ENCODE results near the gene NACC2.

The NACC2 gene

DNA sequence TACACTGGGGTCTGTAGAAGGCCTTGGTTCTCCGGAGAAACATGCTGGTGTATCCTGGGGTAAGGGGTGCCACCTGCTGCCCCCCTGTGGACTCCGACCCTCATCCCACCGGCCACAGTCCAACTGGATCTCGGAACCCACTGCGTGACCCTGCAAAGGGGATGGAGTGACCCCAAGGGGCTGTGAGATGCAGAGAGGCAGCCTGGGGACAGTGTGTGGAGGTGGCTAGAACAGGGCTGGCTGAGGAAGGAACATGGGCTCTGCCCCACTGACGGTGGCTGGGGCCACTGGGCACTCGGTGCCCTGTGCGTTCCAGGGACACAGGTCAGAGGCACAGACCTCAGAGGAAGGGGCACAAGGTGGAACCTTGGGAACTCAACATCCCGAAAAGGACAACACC lies 2.3 kb downstream of the NACC2 start:
- DNase-seq (ENCODE audit: low read depth in 2 of 2): no peak

- no peak for DNase-seq (ENCODE audit: low read depth in 2 of 2)
These were observed 2.8 kb downstream of the NACC2 start for GRCh38 chr9:136092353-136092650.

DNA sequence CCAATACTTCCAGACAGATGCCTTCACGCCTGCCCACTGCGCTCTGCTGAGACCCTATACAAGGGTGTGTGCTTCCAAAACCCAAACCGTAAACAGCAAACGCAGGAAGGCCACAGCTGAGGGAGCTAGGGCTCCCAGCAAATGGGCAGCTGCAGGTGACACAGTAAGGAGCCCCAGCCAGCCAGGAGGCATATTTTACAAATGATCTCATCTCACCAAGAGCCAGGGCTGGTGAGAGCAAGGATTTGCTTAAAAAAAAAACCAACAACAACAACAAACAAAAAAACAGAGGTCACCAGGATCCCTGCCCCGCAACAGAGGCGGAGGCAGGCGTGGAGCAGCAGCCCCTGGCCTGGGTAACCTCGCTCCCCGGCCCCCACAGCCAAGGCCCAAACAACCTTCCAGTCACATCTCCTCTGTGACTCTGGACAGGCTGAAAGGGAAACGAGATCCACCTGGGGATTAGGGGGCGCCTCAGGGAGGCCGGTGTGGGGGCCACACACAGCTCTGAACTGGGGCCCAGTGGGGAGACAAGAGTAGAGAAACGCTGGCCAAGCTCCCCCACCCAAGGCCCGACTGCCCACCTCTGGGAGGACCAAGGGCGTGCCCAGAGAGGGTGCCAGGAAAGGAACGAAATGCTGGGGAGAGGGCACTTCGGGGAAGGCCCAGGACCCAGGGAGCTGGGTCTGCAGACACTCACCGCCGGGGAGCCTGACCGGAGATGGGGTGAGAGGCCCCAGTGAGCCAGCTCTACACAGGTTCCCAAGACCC lies 3.3 kb downstream of the NACC2 start:
- DNase-seq (ENCODE audit: low read depth in 2 of 2): no peak

DNA sequence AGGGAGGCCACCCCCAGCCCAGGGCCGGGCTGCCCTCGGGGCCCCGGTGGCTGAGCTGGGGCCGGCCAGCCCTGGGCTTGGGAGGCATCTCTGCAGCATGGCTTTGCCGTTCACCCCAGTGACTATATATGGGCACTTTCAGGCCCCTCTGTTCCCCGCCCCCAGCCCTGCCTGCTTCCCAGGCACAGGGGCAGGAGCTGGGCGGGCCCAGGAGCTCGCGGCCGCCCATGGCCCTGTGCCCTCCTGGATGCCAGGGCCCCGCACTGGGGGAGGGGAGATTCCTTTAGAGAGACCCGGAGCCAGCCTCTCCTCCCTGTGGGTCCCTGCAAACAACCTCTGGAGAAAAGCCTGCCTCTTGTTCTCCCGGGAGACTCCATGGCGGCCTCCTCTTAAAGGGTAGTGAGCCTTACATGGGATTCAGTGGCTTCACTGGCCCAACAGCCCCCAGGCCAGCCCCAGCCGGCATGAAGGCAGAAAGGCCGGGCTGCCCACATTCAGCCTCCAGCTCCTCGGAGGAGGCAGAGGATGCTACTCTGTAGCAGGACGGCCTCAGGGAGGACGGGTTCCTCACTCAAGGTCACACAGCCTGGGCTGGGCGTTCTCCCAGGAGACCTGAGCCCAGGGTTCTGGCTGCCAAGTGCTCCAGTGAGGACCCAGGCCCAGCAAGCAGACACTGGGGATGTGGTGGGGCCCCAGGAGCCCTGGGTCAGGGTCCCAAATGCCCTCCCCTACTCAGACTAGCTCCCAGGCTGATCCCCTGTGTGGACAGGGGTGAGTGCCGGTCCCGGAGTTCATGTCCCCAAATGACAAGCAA lies 4.1 kb downstream of the NACC2 start:
- no peak for DNase-seq (ENCODE audit: low read depth in 2 of 2)

DNA sequence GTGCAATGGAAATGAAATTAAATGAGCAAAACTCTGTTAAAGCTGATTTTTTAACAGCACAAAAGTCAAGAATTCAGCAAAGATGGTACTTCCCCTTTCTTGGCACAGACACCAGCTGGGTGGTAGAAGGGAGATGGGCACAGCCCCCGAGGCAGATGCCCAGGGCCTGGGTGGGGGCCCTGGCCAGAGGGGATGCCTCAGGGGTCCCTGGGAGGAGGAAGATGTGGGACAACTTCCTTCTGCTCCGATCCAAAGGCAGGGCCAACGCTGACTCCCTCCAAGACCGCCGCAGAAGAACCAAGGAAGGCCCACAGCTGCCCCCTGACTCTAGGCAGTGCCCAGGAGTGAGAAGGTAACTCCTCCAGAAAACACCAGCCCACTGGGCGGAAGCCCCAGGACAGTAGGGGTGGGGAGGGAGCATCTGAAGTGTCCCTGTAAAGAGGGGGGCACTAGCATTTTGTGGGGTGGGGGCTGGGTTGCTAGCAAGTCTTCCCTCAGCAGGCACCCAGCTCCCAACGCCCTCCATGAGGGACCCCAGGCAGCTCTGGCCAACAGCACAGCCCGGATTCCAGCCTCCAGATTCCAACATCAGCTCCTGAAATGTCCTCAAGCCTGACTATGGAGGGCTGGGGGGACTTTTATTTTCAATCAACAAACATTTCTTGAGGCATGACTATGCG lies 4.9 kb downstream of the NACC2 start:
- DNase-seq (ENCODE audit: low read depth in 2 of 2): no peak

- no peak for DNase-seq (ENCODE audit: low read depth in 2 of 2)
These were observed 5.4 kb downstream of the NACC2 start for GRCh38 chr9:136089697-136090045.

DNA sequence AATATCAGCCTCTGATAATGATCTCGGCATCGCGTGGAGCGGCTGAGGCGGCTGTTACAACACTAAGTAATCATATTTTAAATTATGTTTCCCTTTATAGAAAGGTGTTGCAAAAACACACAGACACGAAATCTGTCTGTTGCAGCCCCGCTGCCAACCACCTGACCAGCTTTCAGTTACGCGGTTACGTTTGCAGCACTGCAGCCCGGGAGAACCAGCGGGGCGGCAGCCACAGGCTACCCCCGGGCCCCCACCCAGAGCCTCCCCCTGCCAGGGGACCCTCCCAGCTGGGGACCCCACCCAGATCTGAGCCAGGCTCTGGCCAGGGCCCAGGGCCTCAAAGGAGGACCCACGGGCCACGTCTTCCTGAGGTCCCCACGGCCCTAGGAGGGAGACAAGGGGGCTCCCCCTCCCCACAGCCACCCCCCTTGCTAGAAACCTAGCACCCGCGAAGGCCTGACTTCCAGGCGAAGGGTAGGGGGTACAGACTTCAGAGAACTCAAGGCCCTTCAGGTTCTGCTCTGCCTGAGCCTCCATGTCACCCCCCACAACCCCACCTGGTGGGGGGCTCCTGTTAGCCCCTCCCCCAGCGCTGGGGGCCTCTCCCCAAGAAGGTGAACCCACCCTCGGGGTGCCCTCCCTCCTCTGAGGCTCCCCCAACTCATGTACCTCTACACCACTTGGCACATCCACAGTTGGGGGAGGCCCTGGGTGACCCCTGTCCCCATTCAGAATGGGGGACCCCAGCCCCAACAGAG lies 6.0 kb downstream of the NACC2 start:
- no peak for DNase-seq (ENCODE audit: low read depth in 2 of 2)

GRCh38 chr9:136088481-136088938 lies 6.6 kb downstream of the NACC2 start:
- no peak for DNase-seq (ENCODE audit: low read depth in 2 of 2)

DNA sequence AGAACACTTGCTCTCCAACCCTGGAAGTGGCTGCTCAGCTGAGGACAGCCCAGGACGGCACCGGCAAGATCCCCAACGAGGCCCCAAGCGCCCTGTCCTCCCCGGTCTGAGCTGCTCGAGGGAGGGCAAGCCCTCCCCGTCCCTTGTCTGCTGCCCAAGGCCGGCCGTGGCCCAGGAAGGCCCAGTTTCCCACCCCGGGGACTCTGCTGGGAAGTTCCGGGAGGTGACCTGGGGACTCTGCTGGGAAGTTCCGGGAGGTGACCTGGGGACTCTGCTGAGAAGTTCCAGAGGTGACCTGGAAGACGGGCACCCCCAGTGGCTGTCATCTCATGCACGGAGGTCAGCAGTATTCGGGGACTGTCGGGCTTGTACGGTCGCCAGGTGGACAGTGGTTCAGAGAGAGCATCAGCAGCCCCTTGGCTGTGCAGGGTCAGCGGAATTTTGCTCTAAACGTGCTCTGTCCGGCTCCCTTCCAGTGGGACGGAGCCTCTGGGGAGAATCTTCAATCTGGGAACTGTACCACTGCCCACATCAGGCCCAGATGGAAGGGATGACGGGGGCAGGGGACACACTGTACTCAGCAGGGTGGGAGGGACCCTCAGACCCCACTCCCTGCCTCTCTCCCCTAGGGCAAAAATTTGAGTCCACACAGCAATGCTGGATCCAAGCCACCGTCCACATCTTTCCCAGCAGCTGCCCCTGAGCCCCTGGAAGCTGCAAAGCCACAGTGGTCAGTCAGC lies 7.2 kb downstream of the NACC2 start:
- DNase-seq (ENCODE audit: low read depth in 2 of 2): no peak

DNA sequence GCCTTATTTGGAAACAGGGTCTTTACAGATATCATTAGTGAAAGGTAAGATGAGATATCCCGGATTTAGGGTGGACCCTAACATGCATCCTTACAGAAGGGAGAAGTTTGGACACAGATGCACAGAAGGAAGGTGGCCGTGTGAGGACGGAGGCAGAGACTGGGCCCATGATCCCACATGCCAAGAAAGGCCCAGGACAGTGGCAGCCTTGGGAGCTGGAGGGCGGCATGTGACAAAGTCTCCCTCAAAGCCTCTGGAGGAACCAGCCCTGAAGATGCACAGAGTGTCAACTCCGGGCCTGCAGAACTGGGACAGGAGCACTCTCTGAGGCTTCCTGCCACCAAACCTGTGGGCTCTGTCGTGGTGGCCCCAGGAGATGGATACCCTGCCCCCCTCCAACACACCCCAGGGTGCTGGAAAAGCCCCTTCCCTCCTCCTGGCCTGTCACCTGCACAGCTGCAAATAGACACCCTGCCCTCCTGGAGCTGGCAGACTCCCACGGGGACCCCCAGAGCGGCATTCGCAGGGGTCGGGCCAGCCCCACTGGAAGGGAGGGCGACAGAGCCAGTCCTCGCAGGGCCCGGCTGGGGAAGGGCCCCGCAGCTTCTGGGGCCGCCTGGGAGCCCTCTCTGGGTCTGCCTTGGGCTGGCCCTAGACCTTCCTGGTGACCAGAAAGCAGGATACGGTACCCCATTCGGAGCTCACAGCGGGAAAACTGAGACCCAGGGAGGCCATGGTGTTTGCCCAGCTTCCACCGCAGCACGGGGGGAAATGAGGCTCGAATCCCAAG lies 7.9 kb downstream of the NACC2 start:
- no peak for DNase-seq (ENCODE audit: low read depth in 2 of 2)

DNA sequence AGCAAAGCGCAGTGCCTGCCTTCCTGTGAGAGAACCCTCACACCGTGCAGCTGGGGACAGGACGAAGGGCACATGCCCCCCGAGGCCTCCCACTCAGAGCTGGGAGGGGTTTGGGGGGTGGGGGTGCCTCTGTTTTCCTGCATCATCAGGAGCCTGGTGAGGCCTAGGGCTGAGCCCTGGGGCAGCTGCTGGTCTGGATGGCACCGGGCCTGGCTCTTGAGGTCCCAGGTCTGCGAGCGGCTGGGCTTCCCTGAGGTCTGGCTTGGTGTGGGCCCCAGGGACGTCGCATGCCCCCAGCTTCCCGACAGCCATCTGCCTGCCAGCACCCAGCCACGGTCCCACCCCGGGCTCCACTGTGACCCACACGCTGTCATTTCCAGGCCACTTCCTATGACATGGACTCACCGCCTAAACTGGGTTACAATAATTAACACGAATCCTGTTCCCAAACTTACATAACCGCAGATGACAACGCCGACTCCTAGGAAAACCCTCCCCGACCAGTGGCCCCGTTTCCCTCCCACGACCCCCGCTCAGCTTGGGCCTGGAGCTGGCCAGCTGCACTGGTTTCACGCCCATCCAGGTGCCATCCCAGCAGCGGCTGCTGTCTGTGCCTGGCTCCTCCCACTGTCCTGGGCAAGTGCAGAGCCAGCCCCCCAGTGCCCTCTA lies 8.7 kb downstream of the NACC2 start:
- no peak for DNase-seq (ENCODE audit: low read depth in 2 of 2)

DNA sequence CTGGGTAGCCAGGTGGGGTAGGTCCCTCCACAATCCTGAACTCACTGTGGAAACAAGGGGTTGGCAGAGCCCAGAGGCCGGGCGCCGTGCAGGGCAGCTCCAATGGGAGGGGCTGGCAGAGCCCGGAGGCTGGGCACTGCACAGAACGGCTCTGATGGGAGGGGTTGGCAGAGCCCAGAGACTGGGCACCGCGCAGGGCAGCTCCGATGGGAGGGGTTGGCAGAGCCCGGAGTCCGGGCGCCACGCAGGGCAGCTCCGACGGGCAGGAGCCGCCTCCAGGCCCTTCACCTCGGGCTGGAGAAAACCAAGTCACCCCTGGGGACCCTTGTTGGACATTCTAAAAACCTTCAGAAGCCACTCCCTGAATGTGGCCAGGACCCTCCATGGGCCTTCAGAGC lies 9.3 kb downstream of the NACC2 start:
- DNase-seq (ENCODE audit: low read depth in 2 of 2): no peak

DNA sequence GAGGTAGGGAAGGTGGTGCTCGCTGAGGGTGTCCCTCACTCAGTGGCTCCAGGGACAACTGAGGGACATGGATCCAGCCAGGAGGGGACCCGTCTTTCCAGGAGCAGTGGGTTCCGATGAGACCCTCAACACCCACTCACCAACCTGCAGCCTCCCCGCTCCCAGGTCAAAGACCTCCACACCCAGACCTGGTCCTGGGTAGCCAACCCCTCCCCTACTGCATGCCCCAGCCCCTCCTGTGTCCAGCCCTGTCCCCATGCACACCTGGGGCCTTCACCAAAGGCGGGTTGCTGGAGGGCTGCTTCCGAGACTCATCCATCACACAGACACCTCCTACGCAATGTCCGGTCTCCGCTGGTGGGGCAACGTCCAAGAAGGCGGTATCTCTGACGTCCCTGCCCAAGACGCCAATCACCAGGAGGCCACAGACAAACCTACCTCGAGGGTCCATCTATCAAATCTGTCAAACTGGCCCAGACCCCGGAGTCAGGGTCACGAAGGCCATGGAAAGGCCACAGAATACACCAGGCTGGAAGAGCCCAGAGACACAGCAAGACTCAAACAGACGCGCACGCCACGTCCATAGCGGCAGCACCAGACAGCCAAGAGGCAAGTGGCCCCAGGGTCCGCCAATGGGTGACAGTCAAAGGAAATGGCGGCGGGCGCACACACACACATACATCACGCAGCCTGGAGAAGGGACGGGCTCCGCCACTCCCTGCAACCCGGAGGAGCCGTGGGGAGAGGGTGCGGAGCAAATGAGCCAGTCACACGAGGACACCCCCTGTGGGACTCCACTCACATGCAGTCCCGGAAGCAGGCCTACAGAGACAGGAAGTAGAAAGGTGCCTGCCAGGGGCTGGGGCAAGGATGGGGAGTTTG lies 10.8 kb downstream of the NACC2 start:
- no peak for DNase-seq (ENCODE audit: low read depth in 2 of 2)

- DNase-seq (ENCODE audit: low read depth in 2 of 2): no peak
These were observed 11.5 kb downstream of the NACC2 start for GRCh38 chr9:136083558-136084062.

GRCh38 chr9:136082496-136083361 lies 12.4 kb downstream of the NACC2 start:
- DNase-seq (ENCODE audit: low read depth in 2 of 2): no peak

GRCh38 chr9:136081826-136082495 lies 13.1 kb downstream of the NACC2 start:
- no peak for DNase-seq (ENCODE audit: low read depth in 2 of 2)

GRCh38 chr9:136081113-136081825 lies 13.8 kb downstream of the NACC2 start:
- DNase-seq (ENCODE audit: low read depth in 2 of 2): no peak

Data from stimulated activated CD4-positive, alpha-beta T cell treated with anti-CD3 and anti-CD28 coated beads, Interleukin-15, amount 100 ng/mL, for 48 hours (primary cell).